Suprapubic skin (tissue), 3 donors: ENCODE data around the gene EOLA2.

Experiments
- CTCF ChIP-seq, 2 donors: fragments of 200-600 bp in 1 of 2; fragments of 450-650 bp in 1 of 2; sonication (generic) in 1 of 2; IDR thresholded peaks; one replicate each; pipeline ENCODE4 v1.5.1; 2016 to 2019; ENCODE audit warnings: antibody characterized with exemption in 2 of 2, mild to moderate bottlenecking in 1 of 2, moderate library complexity in 1 of 2
- POLR2A ChIP-seq, 2 donors: fragments of 450-650 bp; IDR thresholded peaks; one replicate each; pipeline ENCODE4 v1.6.1; 2017; ENCODE audit warnings: antibody characterized with exemption in 2 of 2, mild to moderate bottlenecking in 2 of 2, moderate library complexity in 2 of 2

GRCh38 chrX:149984411-149984810, 46.1 kb upstream of the EOLA2 start:
- TF ChIP-seq CTCF (IDR thresholded peaks at IDR 0.05) (no peak), POLR2A (IDR thresholded peaks at IDR 0.05) (no peak)
